Esophagus squamous epithelium (tissue), 5 donors: ENCODE data around the gene IL22RA2. TPM values are rescaled to one million over a fixed set of nuclear protein-coding genes. Genes with fewer than 3 reads are reported as not detected.

Experiments used
- DNase-seq: peaks from one replicate; lab custom pipeline; 2025; lab: John Stamatoyannopoulos, UW
- H3K27ac ChIP-seq, 4 donors: fragments of 200-600 bp; sonication (generic); one replicate each; pipeline ENCODE4 v1.5.1; 2016 to 2019; ENCODE audit warnings: mild to moderate bottlenecking in 1 of 4
- H3K27me3 ChIP-seq, 4 donors: fragments of 200-600 bp; sonication (generic); 1 replicate in 3 of 4; 2 replicates in 1 of 4; pipeline versions ENCODE4 v1.5.1 to v1.6.0; 2017 to 2021; ENCODE audit warnings: antibody characterized with exemption in 1 of 4
- H3K36me3 ChIP-seq, 3 donors: fragments of 200-600 bp; sonication (generic); one replicate each; pipeline ENCODE4 v1.5.1; 2016 to 2019
- H3K4me1 ChIP-seq, 3 donors: fragments of 200-600 bp; sonication (generic); one replicate each; pipeline ENCODE4 v1.5.1; 2017 to 2019
- H3K4me3 ChIP-seq, 4 donors: fragments of 200-600 bp; sonication (generic); 1 replicate in 3 of 4; 2 replicates in 1 of 4; pipeline ENCODE4 v1.5.1; 2016 to 2019; ENCODE audit warnings: mild to moderate bottlenecking in 2 of 4, moderate library complexity in 1 of 4
- H3K9me3 ChIP-seq, 3 donors: fragments of 200-600 bp; sonication (generic); one replicate each; pipeline ENCODE4 v1.5.1; 2016 to 2019
- CTCF ChIP-seq, 6 experiments: fragments of 450-650 bp in 4 of 6; fragments of 200-600 bp in 2 of 6; sonication (generic) in 2 of 6; IDR thresholded peaks; one replicate each; pipeline ENCODE4 v1.5.1; 2016 to 2019; ENCODE audit warnings: antibody characterized with exemption in 6 of 6, mild to moderate bottlenecking in 4 of 6, moderate library complexity in 4 of 6
- POLR2A ChIP-seq, 4 donors: fragments of 450-650 bp; IDR thresholded peaks; one replicate each; pipeline ENCODE4 v1.6.1; 2017; ENCODE audit warnings: antibody characterized with exemption in 4 of 4, mild to moderate bottlenecking in 4 of 4, moderate library complexity in 3 of 4
- WGBS, 2 donors: methylation state at CpG; one replicate each; pipeline ENCODE4 v1.1.5; 2018; 5-methylcytosine and 5-hydroxymethylcytosine counted together
- intact Hi-C: fragments of 100-400 bp; cut with DNase I; formaldehyde crosslinking; loops from one replicate; pipeline ENCODE4 v1.15.0; 2022
- total RNA-seq, 4 donors: library from RNA; depleted of rRNA; stranded (reverse); fragments of >200 nt; gene quantifications; one replicate each; pipeline ENCODE4 v1.1.0, GENCODE V29; 2016
- donor health status: DM: yes; HTN: yes; CAD: no.

The IL22RA2 gene
- total RNA-seq, 4 donors from 2014 or later: not detected

GRCh38 chr6:137172734-137173431 is 561 bp downstream of the IL22RA2 start:
- no peaks in the 10 kb centered on the region for H3K9me3 ChIP-seq
- DNase-seq: no peak
- 87 to 92% methylated on average over 11 of the region's 11 CpGs for WGBS, 2 donors
- intact Hi-C loops: no loop called here
- no peak overlapping the region for H3K4me3 ChIP-seq
- H3K36me3 ChIP-seq: no peaks in the 10 kb centered on the region
- H3K27me3 ChIP-seq: no peaks in the 10 kb centered on the region
- no peak overlapping the region for H3K27ac ChIP-seq
- peaks cover 0 to 6% (median 0%) of the 10 kb centered on the region in 3 donors for H3K4me1 ChIP-seq
- TF ChIP-seq POLR2A (IDR thresholded peaks at IDR 0.05): no peak
- no peak for TF ChIP-seq CTCF (IDR thresholded peaks at IDR 0.05)

GRCh38 chr6:137171824-137172733 is 1.4 kb downstream of the IL22RA2 start:
- Histone ChIP-seq H3K27me3 (no peaks in the 10 kb centered on the region), H3K9me3 (no peaks in the 10 kb centered on the region), H3K4me1 (peaks cover 0 to 6% (median 0%) of the 10 kb centered on the region in 3 donors), H3K27ac (no peak overlapping the region), H3K36me3 (no peaks in the 10 kb centered on the region), H3K4me3 (no peak overlapping the region)
- no peak for DNase-seq
- TF ChIP-seq CTCF (IDR thresholded peaks at IDR 0.05): no peak
- no peak for TF ChIP-seq POLR2A (IDR thresholded peaks at IDR 0.05)
- WGBS, 2 donors: 50 to 54% methylated on average over 13 of the region's 13 CpGs
- intact Hi-C loops: no loop called here

- no peak overlapping the region for H3K27ac ChIP-seq
- H3K27me3 ChIP-seq: no peaks in the 10 kb centered on the region
- H3K4me3 ChIP-seq: no peak overlapping the region
- intact Hi-C loops: no loop called here
- no peaks in the 10 kb centered on the region for H3K9me3 ChIP-seq
- 100% methylated on average over 1 of the region's 1 CpG; no CpG with 5 or more reads in 1 of the 2 donors for WGBS, 2 donors
- H3K4me1 ChIP-seq: peaks cover 0 to 10% (median 0%) of the 10 kb centered on the region in 3 donors
- H3K36me3 ChIP-seq: no peaks in the 10 kb centered on the region
- DNase-seq: no peak
- no peak for TF ChIP-seq POLR2A (IDR thresholded peaks at IDR 0.05)
Measured at GRCh38 chr6:137171053-137171374, 2.4 kb downstream of the IL22RA2 start.

- Histone ChIP-seq H3K9me3 (no peaks in the 10 kb centered on the region), H3K4me1 (peaks cover 0 to 16% (median 0%) of the 10 kb centered on the region in 3 donors), H3K36me3 (no peaks in the 10 kb centered on the region), H3K27me3 (no peaks in the 10 kb centered on the region), H3K27ac (no peak overlapping the region), H3K4me3 (no peak overlapping the region)
- intact Hi-C loops: no loop called here
- no peak for DNase-seq
- TF ChIP-seq POLR2A (IDR thresholded peaks at IDR 0.05): no peak
- no peak for TF ChIP-seq CTCF (IDR thresholded peaks at IDR 0.05)
- 89 to 91% methylated on average over 12 to 13 of the region's 13 CpGs for WGBS, 2 donors
Measured at GRCh38 chr6:137170266-137171052, 3.0 kb downstream of the IL22RA2 start.

- no peak overlapping the region for H3K27ac ChIP-seq
- no peaks in the 10 kb centered on the region for H3K27me3 ChIP-seq
- DNase-seq: no peak
- TF ChIP-seq POLR2A (IDR thresholded peaks at IDR 0.05) (no peak), CTCF (IDR thresholded peaks at IDR 0.05) (no peak)
- no peak overlapping the region for H3K4me3 ChIP-seq
- H3K4me1 ChIP-seq: peaks cover 0 to 40% (median 0%) of the 10 kb centered on the region in 3 donors
- H3K9me3 ChIP-seq: no peaks in the 10 kb centered on the region
- H3K36me3 ChIP-seq: no peaks in the 10 kb centered on the region
- WGBS, 2 donors: 73 to 87% methylated on average over 3 to 4 of the region's 4 CpGs
- intact Hi-C loops: no loop called here
Measured at GRCh38 chr6:137167702-137168377, 5.6 kb downstream of the IL22RA2 start.
